Measurements from ENCODE around the gene REXO1. TPM values are rescaled to one million over a fixed set of nuclear protein-coding genes. Genes with fewer than 3 reads are reported as not detected.

REXO1 gene
- total RNA-seq, 6 donors from 2014 or later, result 17.0 to 106 (median 38.8) TPM

GRCh38 chr19:1851654-1852580 lies 3.6 kb upstream of the REXO1 start:
- Histone ChIP-seq H3K4me3 (peak overlapping the region in 1 of 4 donors; percentile 2), H3K36me3 (peaks cover 0 to 4% (median 0%) of the 10 kb centered on the region in 4 donors), H3K27ac (peak overlapping the region in 1 of 4 donors; percentile 93), H3K27me3 (no peaks in the 10 kb centered on the region), H3K4me1 (peaks cover 54 to 70% (median 60%) of the 10 kb centered on the region in 4 donors), H3K9me3 (no peaks in the 10 kb centered on the region)
- TF ChIP-seq POLR2AphosphoS5 (IDR thresholded peaks at IDR 0.05) (no peak), EP300 (IDR thresholded peaks at IDR 0.05) (no peak), POLR2A (IDR thresholded peaks at IDR 0.05) (no peak), CTCF (IDR thresholded peaks at IDR 0.05) (no peak)
- ATAC-seq (ENCODE audit: low FRiP score in 2 of 2), result no peak
- WGBS, 2 donors, result 34 to 35% methylated on average over 26 to 44 of the region's 66 CpGs
- DNase-seq, result peak in 1 of 2 donors; percentile 85

- no peak for DNase-seq
- TF ChIP-seq EP300 (IDR thresholded peaks at IDR 0.05), result no peak
- no peak for TF ChIP-seq POLR2AphosphoS5 (IDR thresholded peaks at IDR 0.05)
- no peak for TF ChIP-seq POLR2A (IDR thresholded peaks at IDR 0.05)
- no peak for TF ChIP-seq CTCF (IDR thresholded peaks at IDR 0.05)
- Histone ChIP-seq H3K4me3 (no peak overlapping the region), H3K9me3 (no peaks in the 10 kb centered on the region), H3K27ac (no peak overlapping the region), H3K36me3 (peaks cover 0 to 4% (median 0%) of the 10 kb centered on the region in 4 donors), H3K27me3 (no peaks in the 10 kb centered on the region), H3K4me1 (peaks cover 54 to 70% (median 61%) of the 10 kb centered on the region in 4 donors)
- 78 to 83% methylated on average over 26 to 30 of the region's 31 CpGs for WGBS, 2 donors
- ATAC-seq (ENCODE audit: low FRiP score in 2 of 2), result no peak
Observed at GRCh38 chr19:1850809-1851653, 2.7 kb upstream of the REXO1 start.

GRCh38 chr19:1849886-1850398 lies 1.7 kb upstream of the REXO1 start:
- Histone ChIP-seq H3K9me3 (no peaks in the 10 kb centered on the region), H3K4me3 (no peak overlapping the region), H3K27me3 (no peaks in the 10 kb centered on the region), H3K4me1 (peaks cover 59 to 70% (median 61%) of the 10 kb centered on the region in 4 donors), H3K36me3 (peaks cover 0 to 5% (median 2%) of the 10 kb centered on the region in 4 donors), H3K27ac (no peak overlapping the region)
- TF ChIP-seq EP300 (IDR thresholded peaks at IDR 0.05) (no peak), CTCF (IDR thresholded peaks at IDR 0.05) (no peak), POLR2AphosphoS5 (IDR thresholded peaks at IDR 0.05) (no peak), POLR2A (IDR thresholded peaks at IDR 0.05) (no peak)
- DNase-seq (no peak), ATAC-seq (ENCODE audit: low FRiP score in 2 of 2) (no peak)
- WGBS, 2 donors, result 77 to 92% methylated on average over 10 of the region's 10 CpGs

GRCh38 chr19:1849132-1849474 lies 820 bp upstream of the REXO1 start:
- no peak for DNase-seq
- no peaks in the 10 kb centered on the region for H3K9me3 ChIP-seq
- H3K4me1 ChIP-seq, result peaks cover 58 to 70% (median 61%) of the 10 kb centered on the region in 4 donors
- no peak for ATAC-seq (ENCODE audit: low FRiP score in 2 of 2)
- 59 to 70% methylated on average over 5 of the region's 5 CpGs for WGBS, 2 donors
- H3K27me3 ChIP-seq, result no peaks in the 10 kb centered on the region
- peak overlapping the region; percentile 98 to 99 (median 98) for H3K27ac ChIP-seq
- peaks cover 0 to 12% (median under 1%) of the 10 kb centered on the region in 4 donors for H3K36me3 ChIP-seq
- TF ChIP-seq CTCF (IDR thresholded peaks at IDR 0.05), result no peak
- no peak for TF ChIP-seq EP300 (IDR thresholded peaks at IDR 0.05)
- TF ChIP-seq POLR2A (IDR thresholded peaks at IDR 0.05), result no peak
- no peak overlapping the region for H3K4me3 ChIP-seq
